DOHH2 (cell line): ENCODE results near the gene RNF4.
A peak's percentile ranks its signal among the peaks of the same experiment; 100 is the strongest.

Source experiments
- H3F3A ChIP-seq: fragments of 200-600 bp; sonication (generic), shearing (Covaris generic); 2 replicates; pipeline ENCODE4 v1.6.0; 2016; ENCODE audit warnings: antibody characterized with exemption, mild to moderate bottlenecking; ENCODE audit not compliant: control insufficient read depth, insufficient read depth
- H3K27ac ChIP-seq: fragments of 200-600 bp; sonication (generic); 2 replicates; pipeline ENCODE4 v1.5.1; 2014; ENCODE audit warnings: low read depth, mild to moderate bottlenecking, low read length, moderate library complexity
- H3K27me3 ChIP-seq: fragments of 200-600 bp; sonication (generic); 2 replicates; pipeline ENCODE4 v1.6.1; 2014; ENCODE audit warnings: mild to moderate bottlenecking, low read length, mixed read lengths; ENCODE audit not compliant: control insufficient read depth
- H3K36me3 ChIP-seq: fragments of 200-600 bp; sonication (generic); 2 replicates; pipeline ENCODE4 v1.6.1; 2014; ENCODE audit warnings: mild to moderate bottlenecking, low read length, moderate library complexity, mixed read lengths; ENCODE audit not compliant: control insufficient read depth
- H3K4me1 ChIP-seq: fragments of 200-600 bp; sonication (generic); 2 replicates; pipeline ENCODE4 v1.6.1; 2014; ENCODE audit warnings: mild to moderate bottlenecking, low read length, mixed read lengths; ENCODE audit not compliant: control insufficient read depth
- H3K4me2 ChIP-seq: fragments of 200-600 bp; sonication (generic); 2 replicates; pipeline ENCODE4 v1.6.0; 2014; ENCODE audit warnings: mild to moderate bottlenecking, low read length, moderate library complexity
- H3K4me3 ChIP-seq: fragments of 200-600 bp; sonication (generic); 2 replicates; pipeline ENCODE4 v1.5.1; 2014; ENCODE audit warnings: mild to moderate bottlenecking, low read length, mixed read lengths
- H3K79me2 ChIP-seq: fragments of 200-600 bp; sonication (generic); 2 replicates; pipeline ENCODE4 v1.6.1; 2014; ENCODE audit warnings: mild to moderate bottlenecking, low read length, mixed read lengths; ENCODE audit not compliant: control insufficient read depth
- H3K9me2 ChIP-seq: fragments of 200-600 bp; sonication (generic); replicated peaks from 2 replicates; pipeline ENCODE4 v1.6.1; 2014; ENCODE audit warnings: mild to moderate bottlenecking, low read length, mixed read lengths; ENCODE audit not compliant: control insufficient read depth
- H3K9me3 ChIP-seq: fragments of 200-600 bp; sonication (generic); 2 replicates; pipeline ENCODE4 v1.6.1; 2014; ENCODE audit warnings: antibody characterized with exemption, low read length, mixed read lengths; ENCODE audit not compliant: control insufficient read depth, insufficient read depth
- H4K20me1 ChIP-seq: fragments of 200-600 bp; sonication (generic); 2 replicates; pipeline ENCODE4 v1.6.0; 2014; ENCODE audit warnings: low read depth, mild to moderate bottlenecking, antibody characterized with exemption, low read length, moderate library complexity; ENCODE audit not compliant: control insufficient read depth, insufficient read depth
- EZH2phosphoT487 ChIP-seq: fragments of 200-600 bp; sonication (generic); IDR thresholded peaks from 2 replicates; pipeline ENCODE4 v1.6.1; 2017; ENCODE audit warnings: borderline replicate concordance, mild to moderate bottlenecking, antibody characterized with exemption, low read length, moderate library complexity, mixed read lengths
- TF ChIP-seq, protein P1 (sequence below): fragments of 200-600 bp; sonication (generic); IDR thresholded peaks from one replicate; pipeline ENCODE4 v1.5.1; 2014; ENCODE audit warnings: antibody characterized with exemption, mild to moderate bottlenecking, low read depth, low read length; ENCODE audit not compliant: poor library complexity, severe bottlenecking

Gene RNF4

DNA sequence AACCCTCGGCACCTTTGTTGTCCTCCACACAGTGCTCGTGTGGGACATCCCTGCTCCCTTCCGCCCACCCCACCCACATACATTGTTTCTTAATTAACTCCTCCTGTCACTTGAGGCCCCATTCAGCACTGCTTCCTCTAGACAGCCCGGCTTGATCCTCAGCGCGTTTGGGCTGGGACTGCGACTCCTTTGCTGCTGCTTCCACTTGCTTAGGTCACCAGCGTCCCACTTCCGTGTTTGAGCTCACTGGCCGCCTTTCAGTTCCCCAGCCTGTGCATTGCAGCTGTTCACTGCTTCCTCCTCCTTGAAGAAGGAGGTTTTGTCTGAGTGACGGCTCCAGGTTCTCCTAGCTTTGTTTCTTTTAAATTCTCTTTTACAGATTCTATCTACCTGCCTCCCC lies 16.1 kb downstream of the RNF4 start:
- peaks cover 68% of the 10 kb centered on the region for H4K20me1 ChIP-seq
- peaks cover 62% of the 10 kb centered on the region for H3K36me3 ChIP-seq
- H3K27ac ChIP-seq, result peak overlapping the region; percentile 80

DNA sequence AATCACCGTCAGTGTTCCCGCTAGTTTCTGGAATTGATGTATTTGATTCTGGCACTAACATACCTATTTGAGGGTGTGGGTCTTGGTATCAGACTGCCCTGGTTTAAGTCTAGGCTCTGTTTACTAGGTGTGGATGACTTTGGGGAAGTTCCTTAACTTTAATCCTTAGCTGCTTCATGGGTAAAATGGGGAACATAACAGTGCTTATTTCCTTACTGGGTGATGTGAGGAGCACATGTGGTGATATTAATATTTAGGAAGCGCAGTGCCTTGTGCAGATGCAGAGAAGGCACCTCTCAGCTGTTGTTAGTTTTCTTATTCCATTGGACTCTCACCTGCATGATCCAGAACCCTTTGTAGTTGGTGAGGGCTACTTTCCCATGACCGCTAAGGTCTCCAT lies 17.1 kb downstream of the RNF4 start:
- H4K20me1 ChIP-seq, result peaks cover 63% of the 10 kb centered on the region
- H3K9me3 ChIP-seq, result no peaks in the 10 kb centered on the region
- no peaks in the 10 kb centered on the region for H3K9me2 ChIP-seq
- H3K36me3 ChIP-seq, result peaks cover 68% of the 10 kb centered on the region
- no peak overlapping the region for H3K4me3 ChIP-seq
- peaks cover 52% of the 10 kb centered on the region for H3K4me1 ChIP-seq
- peaks cover 28% of the 10 kb centered on the region for H3F3A ChIP-seq
- no peaks in the 10 kb centered on the region for H3K27me3 ChIP-seq
- peaks cover 96% of the 10 kb centered on the region for H3K79me2 ChIP-seq
- peak overlapping the region; percentile 80; the same call in 1 of the 2 replicates for H3K27ac ChIP-seq
- TF ChIP-seq, protein P1, sequence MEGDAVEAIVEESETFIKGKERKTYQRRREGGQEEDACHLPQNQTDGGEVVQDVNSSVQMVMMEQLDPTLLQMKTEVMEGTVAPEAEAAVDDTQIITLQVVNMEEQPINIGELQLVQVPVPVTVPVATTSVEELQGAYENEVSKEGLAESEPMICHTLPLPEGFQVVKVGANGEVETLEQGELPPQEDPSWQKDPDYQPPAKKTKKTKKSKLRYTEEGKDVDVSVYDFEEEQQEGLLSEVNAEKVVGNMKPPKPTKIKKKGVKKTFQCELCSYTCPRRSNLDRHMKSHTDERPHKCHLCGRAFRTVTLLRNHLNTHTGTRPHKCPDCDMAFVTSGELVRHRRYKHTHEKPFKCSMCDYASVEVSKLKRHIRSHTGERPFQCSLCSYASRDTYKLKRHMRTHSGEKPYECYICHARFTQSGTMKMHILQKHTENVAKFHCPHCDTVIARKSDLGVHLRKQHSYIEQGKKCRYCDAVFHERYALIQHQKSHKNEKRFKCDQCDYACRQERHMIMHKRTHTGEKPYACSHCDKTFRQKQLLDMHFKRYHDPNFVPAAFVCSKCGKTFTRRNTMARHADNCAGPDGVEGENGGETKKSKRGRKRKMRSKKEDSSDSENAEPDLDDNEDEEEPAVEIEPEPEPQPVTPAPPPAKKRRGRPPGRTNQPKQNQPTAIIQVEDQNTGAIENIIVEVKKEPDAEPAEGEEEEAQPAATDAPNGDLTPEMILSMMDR, result no peak
- no peak for TF ChIP-seq EZH2phosphoT487
- H3K4me2 ChIP-seq, result peak overlapping the region; percentile 74

More for the DNA sequence above, 16.1 kb downstream of the RNF4 start:
- H3K9me3 ChIP-seq, result no peaks in the 10 kb centered on the region
- no peak for TF ChIP-seq EZH2phosphoT487
- TF ChIP-seq, protein P1, result no peak
- peak overlapping the region; percentile 55 for H3K4me3 ChIP-seq
- peaks cover 62% of the 10 kb centered on the region for H3K4me1 ChIP-seq
- peaks cover 96% of the 10 kb centered on the region for H3K79me2 ChIP-seq
- no peaks in the 10 kb centered on the region for H3K9me2 ChIP-seq
- peak overlapping the region; percentile 74 for H3K4me2 ChIP-seq
- no peaks in the 10 kb centered on the region for H3K27me3 ChIP-seq
- peaks cover 28% of the 10 kb centered on the region for H3F3A ChIP-seq

DNA sequence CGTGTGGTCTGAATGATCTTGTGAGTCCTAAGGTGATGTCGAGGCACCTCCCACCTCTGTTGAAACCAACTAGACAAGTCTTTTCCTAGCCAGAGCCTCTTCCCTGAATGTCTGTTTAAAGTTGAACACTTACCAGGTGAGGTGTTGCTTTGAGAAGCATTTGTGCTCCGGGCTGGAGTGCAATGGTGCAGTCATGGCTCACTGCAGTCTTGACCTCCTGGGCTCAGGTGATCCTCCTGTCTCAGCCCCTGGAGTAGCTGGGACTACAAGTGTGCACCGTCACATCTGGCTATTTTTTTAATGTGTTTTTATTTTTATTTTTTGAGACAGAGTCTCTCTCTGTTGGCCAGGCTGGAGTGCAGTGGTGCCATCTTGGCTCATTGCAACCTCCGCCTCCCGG lies 18.1 kb downstream of the RNF4 start:
- Histone ChIP-seq H3K4me3 (no peak overlapping the region), H3K9me2 (no peaks in the 10 kb centered on the region), H3K4me1 (peaks cover 42% of the 10 kb centered on the region), H3K36me3 (peaks cover 66% of the 10 kb centered on the region), H3K27me3 (no peaks in the 10 kb centered on the region), H4K20me1 (peaks cover 53% of the 10 kb centered on the region), H3K4me2 (no peak overlapping the region), H3F3A (peaks cover 23% of the 10 kb centered on the region), H3K9me3 (no peaks in the 10 kb centered on the region), H3K27ac (no peak overlapping the region), H3K79me2 (peaks cover 96% of the 10 kb centered on the region)
- TF ChIP-seq EZH2phosphoT487, result no peak
- TF ChIP-seq, protein P1, result no peak

DNA sequence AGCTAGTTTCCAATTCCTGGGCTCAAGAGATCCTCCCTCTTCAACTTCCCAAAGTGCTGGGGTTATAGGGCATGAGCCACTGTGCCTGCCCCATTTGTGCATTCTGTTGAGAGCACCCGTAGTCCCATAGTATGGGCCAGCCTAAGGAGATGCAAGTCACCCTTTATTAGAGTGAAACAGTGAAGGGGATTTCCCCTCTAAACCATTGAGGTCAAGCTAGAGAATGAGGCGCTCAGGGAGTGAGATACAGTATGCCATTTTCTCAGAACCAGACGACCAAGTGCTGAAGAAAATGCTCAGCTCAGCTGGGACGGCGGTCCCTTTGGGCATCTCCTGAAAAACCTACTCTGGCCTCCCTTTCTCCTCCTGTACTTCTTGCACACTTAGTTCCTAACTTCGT lies 18.7 kb downstream of the RNF4 start:
- Histone ChIP-seq H3K4me3 (no peak overlapping the region), H3K9me2 (no peaks in the 10 kb centered on the region), H3K36me3 (peaks cover 70% of the 10 kb centered on the region), H3K4me1 (peaks cover 35% of the 10 kb centered on the region), H3K27me3 (no peaks in the 10 kb centered on the region), H3K79me2 (peaks cover 96% of the 10 kb centered on the region), H3K9me3 (no peaks in the 10 kb centered on the region), H3K27ac (no peak overlapping the region), H3K4me2 (no peak overlapping the region), H3F3A (peaks cover 16% of the 10 kb centered on the region), H4K20me1 (peaks cover 49% of the 10 kb centered on the region)
- TF ChIP-seq, protein P1, result no peak
- TF ChIP-seq EZH2phosphoT487, result no peak
